GM23248 (cell line): ENCODE results near the gene CXorf58. TPM values are rescaled to one million over a fixed set of nuclear protein-coding genes. Genes with fewer than 3 reads are reported as not detected.

Experiments
- DNase-seq: peaks from one replicate; pipeline ENCODE4 v3.0.0-alpha.2; 2015
- H2AFZ ChIP-seq: fragments of 200-600 bp; sonication (generic); 2 replicates; pipeline ENCODE4 v1.6.1; 2016; ENCODE audit warnings: antibody characterized with exemption
- H3F3A ChIP-seq: fragments of 200-600 bp; sonication (generic); 2 replicates; pipeline ENCODE4 v1.6.1; 2016; ENCODE audit warnings: mild to moderate bottlenecking, antibody characterized with exemption, mixed run types; ENCODE audit not compliant: insufficient read depth
- H3K27ac ChIP-seq: fragments of 200-600 bp; sonication (generic); 2 replicates; pipeline ENCODE4 v1.5.1; 2016; ENCODE audit warnings: mild to moderate bottlenecking
- H3K27me3 ChIP-seq: fragments of 200-600 bp; sonication (generic); replicated peaks from 2 replicates; pipeline ENCODE4 v1.6.1; 2016; ENCODE audit warnings: mild to moderate bottlenecking; ENCODE audit not compliant: insufficient read depth
- H3K36me3 ChIP-seq: fragments of 200-600 bp; sonication (generic); 2 replicates; pipeline ENCODE4 v1.6.1; 2016; ENCODE audit warnings: low read depth, mild to moderate bottlenecking
- H3K4me1 ChIP-seq: fragments of 200-600 bp; sonication (generic); 2 replicates; pipeline ENCODE4 v1.6.1; 2016; ENCODE audit warnings: mild to moderate bottlenecking; ENCODE audit not compliant: insufficient read depth
- H3K4me2 ChIP-seq: fragments of 200-600 bp; sonication (generic); one replicate; pipeline ENCODE4 v1.6.1; 2016; ENCODE audit warnings: mild to moderate bottlenecking; ENCODE audit not compliant: unreplicated experiment
- H3K4me3 ChIP-seq: fragments of 200-600 bp; sonication (generic); 2 replicates; pipeline ENCODE4 v1.5.1; 2016; ENCODE audit warnings: mild to moderate bottlenecking
- H3K79me2 ChIP-seq: fragments of 200-600 bp; sonication (generic); 2 replicates; pipeline ENCODE4 v1.6.1; 2016; ENCODE audit warnings: mild to moderate bottlenecking; ENCODE audit not compliant: insufficient read depth
- H3K9ac ChIP-seq: fragments of 200-600 bp; sonication (generic); 2 replicates; pipeline ENCODE4 v1.6.1; 2016; ENCODE audit warnings: mild to moderate bottlenecking
- H3K9me2 ChIP-seq: fragments of 200-600 bp; sonication (generic); 2 replicates; pipeline ENCODE4 v1.6.1; 2016; ENCODE audit warnings: mixed run types, mild to moderate bottlenecking, moderate library complexity; ENCODE audit not compliant: insufficient read depth
- H3K9me3 ChIP-seq: fragments of 200-600 bp; sonication (generic); one replicate; pipeline ENCODE4 v1.6.1; 2017; ENCODE audit warnings: low read depth
- H4K20me1 ChIP-seq: fragments of 200-600 bp; sonication (generic); 2 replicates; pipeline ENCODE4 v1.6.0; 2016; ENCODE audit not compliant: insufficient read depth
- EZH2 ChIP-seq: fragments of 200-600 bp; sonication (generic); IDR thresholded peaks from 2 replicates; pipeline ENCODE4 v1.6.1; 2018; ENCODE audit warnings: antibody characterized with exemption, mild to moderate bottlenecking; ENCODE audit not compliant: insufficient read depth, poor library complexity, severe bottlenecking
- EZH2phosphoT487 ChIP-seq: fragments of 200-600 bp; sonication (generic); IDR thresholded peaks from 2 replicates; pipeline ENCODE4 v1.6.1; 2018; ENCODE audit warnings: antibody characterized with exemption, moderate library complexity, mild to moderate bottlenecking, low read depth; ENCODE audit not compliant: insufficient read depth
- WGBS, 2 experiments: methylation state at CpG; one replicate each; pipeline ENCODE4 v1.1.6; 2015 to 2017; ENCODE audit warnings: low lambda C conversion rate in 2 of 2, low coverage in 1 of 2; ENCODE audit errors: missing lambda C conversion rate in 2 of 2; 5-methylcytosine and 5-hydroxymethylcytosine counted together
- in situ Hi-C: fragments of 300-500 bp; cut with MboI; formaldehyde crosslinking; loops from 2 replicates; pipeline ENCODE4 v1.15.0; 2020
- polyA plus RNA-seq: library from polyadenylated mRNA; unstranded; fragments of >200 nt; fragmentation: Nextera tagmentation; extraction: Ambion mirVana; gene quantifications from 2 replicates; pipeline ENCODE4 v1.2.1, GENCODE V29; 2016
- total RNA-seq: library from RNA; depleted of rRNA; stranded (reverse); fragments of >200 nt; shearing (Covaris generic); gene quantifications from 2 replicates; pipeline ENCODE4 v1.2.3, GENCODE V29; 2014

CXorf58 gene
- total and polyA plus RNA-seq, 2 experiments from 2014 or later, result not detected

DNA sequence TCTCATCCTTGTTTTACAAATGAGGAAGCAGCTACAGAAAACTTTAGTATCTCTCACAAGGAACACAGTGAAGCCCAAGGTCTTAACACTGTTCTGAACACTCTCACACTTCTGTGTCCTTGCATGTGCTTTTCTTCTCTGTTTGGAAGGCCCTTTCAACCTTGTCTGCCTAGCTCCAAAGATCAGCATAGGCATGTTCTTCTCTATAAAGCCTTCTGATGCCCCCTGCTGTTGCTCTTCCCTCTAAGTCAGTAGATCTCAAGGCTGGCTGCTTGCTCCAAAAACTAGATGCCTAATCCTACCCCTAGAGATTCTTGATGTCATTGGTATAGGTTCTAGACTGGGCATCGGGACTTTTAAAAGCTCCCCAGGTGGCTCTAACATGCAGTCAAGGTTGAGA, 6.0 kb upstream of the CXorf58 start:
- TF ChIP-seq EZH2phosphoT487 (no peak), EZH2 (no peak)
- Histone ChIP-seq H3K9me2 (no peaks in the 10 kb centered on the region), H3K36me3 (no peaks in the 10 kb centered on the region), H3K4me1 (peaks cover 52% of the 10 kb centered on the region), H3K9ac (peak overlapping the region; percentile 56), H3F3A (peaks cover 38% of the 10 kb centered on the region), H3K79me2 (peaks cover 9% of the 10 kb centered on the region; the same call in 1 of the 2 replicates), H4K20me1 (no peaks in the 10 kb centered on the region), H3K27me3 (no peaks in the 10 kb centered on the region), H2AFZ (no peak overlapping the region), H3K27ac (peak overlapping the region; percentile 82), H3K4me3 (peak overlapping the region; percentile 45; the same call in 1 of the 2 replicates), H3K9me3 (no peaks in the 10 kb centered on the region), H3K4me2 (peak overlapping the region; percentile 83)
- DNase-seq, result peak; percentile 84
- in situ Hi-C loops, result loop anchor here (10.0 kb wide), 2 partner anchors 117 to 207 kb away; partner anchors contain the start of gene SAT1
- 0% methylated on average over 1 of the region's 1 CpG for WGBS, 2 experiments

DNA sequence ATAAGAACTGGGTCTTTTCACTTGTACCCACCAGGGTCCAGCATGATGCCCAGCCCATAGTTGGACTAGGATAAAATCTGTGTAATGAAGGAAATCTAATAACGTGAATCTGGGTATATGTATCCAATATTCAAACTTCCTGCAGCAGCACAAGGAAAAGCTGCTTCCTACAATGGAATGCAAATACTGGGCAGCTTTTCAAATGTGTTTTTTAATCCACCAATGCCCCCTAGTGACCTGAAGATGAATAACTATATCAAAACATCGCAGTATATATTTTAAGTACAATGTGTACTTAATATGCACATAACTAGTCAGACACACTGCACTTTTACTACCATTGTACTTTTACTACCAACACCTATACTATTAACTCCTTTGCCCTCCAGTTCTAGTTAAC, 5.4 kb upstream of the CXorf58 start:
- peak overlapping the region; percentile 45; the same call in 1 of the 2 replicates for H3K4me3 ChIP-seq
- peak; percentile 72 for DNase-seq
- in situ Hi-C loops, result loop anchor here (10.0 kb wide), 2 partner anchors 118 to 208 kb away; partner anchors contain the start of gene SAT1

DNA sequence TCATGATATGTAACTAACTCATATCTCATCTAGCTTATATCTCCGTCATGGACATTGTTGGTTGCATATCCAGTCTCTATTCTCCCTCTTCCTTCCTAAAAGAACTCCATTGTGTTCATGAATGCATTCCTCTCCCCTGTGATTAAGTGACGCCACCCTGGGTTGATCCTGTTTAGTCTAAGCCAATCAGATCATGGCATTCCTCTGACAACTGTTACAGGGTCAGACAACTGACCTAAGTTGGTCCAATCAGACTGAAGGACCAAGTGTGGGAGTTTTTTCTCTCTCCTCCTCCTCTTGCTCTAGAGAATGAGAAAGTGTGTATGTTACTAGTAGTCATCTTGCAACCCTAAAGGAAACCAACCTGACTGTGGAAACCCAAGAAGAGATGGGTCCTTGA, 3.7 kb upstream of the CXorf58 start:
- DNase-seq, result no peak
- H3K4me1 ChIP-seq, result peaks cover 34% of the 10 kb centered on the region
- peaks cover 7% of the 10 kb centered on the region; the same call in 1 of the 2 replicates for H3K79me2 ChIP-seq
- WGBS, 2 experiments, result 86 to 94% methylated on average over 2 of the region's 2 CpGs
- H3K4me3 ChIP-seq, result no peak overlapping the region
- no peak overlapping the region for H2AFZ ChIP-seq
- no peaks in the 10 kb centered on the region for H4K20me1 ChIP-seq
- no peak overlapping the region for H3K9ac ChIP-seq
- no peaks in the 10 kb centered on the region for H3K9me3 ChIP-seq
- H3F3A ChIP-seq, result peaks cover 21% of the 10 kb centered on the region
- no peaks in the 10 kb centered on the region for H3K27me3 ChIP-seq
- TF ChIP-seq EZH2phosphoT487 (no peak), EZH2 (no peak)
- no peak overlapping the region for H3K4me2 ChIP-seq
- H3K9me2 ChIP-seq, result no peaks in the 10 kb centered on the region
- in situ Hi-C loops, result loop anchor here (10.0 kb wide), 2 partner anchors 119 to 209 kb away; partner anchors contain the start of gene SAT1
- no peaks in the 10 kb centered on the region for H3K36me3 ChIP-seq
- H3K27ac ChIP-seq, result no peak overlapping the region

More for the DNA sequence above, 5.4 kb upstream of the CXorf58 start:
- Histone ChIP-seq H3K4me1 (peaks cover 47% of the 10 kb centered on the region), H3K9me3 (no peaks in the 10 kb centered on the region), H3K27ac (peak overlapping the region; percentile 82), H3F3A (peaks cover 31% of the 10 kb centered on the region), H3K79me2 (peaks cover 9% of the 10 kb centered on the region; the same call in 1 of the 2 replicates), H2AFZ (0 out of 2 replicates have a peak overlapping the region, but pooled peaks have one; percentile 41), H3K9me2 (no peaks in the 10 kb centered on the region), H3K4me2 (peak overlapping the region; percentile 83), H4K20me1 (no peaks in the 10 kb centered on the region), H3K27me3 (no peaks in the 10 kb centered on the region), H3K36me3 (no peaks in the 10 kb centered on the region), H3K9ac (peak overlapping the region; percentile 42)
- 0 to 4% methylated on average over 2 of the region's 2 CpGs for WGBS, 2 experiments
- no peak for TF ChIP-seq EZH2phosphoT487
- TF ChIP-seq EZH2, result no peak

DNA sequence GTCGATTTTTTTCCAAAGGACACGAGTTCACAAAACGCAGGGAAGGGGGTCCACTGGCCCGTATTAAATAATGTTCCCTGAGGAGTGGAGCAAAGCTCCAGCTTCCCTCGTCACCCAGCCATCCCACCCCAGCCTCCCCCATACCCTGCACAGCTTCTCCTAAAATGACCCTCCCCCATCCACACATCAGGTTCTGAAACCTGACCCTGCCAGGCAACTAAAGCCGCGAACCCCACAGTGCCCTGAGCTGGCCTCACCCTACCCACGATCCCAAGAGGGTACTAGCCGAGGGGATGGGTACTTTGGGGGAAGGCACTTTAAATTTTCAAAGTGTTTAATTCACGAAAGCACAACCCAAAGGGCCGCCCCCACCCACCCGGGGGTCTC, 702 bp upstream of the CXorf58 start:
- H3K4me3 ChIP-seq, result peak overlapping the region; percentile 90
- 0% methylated on average over 7 to 10 of the region's 12 CpGs for WGBS, 2 experiments
- H3K4me1 ChIP-seq, result peaks cover 8% of the 10 kb centered on the region
- no peaks in the 10 kb centered on the region for H3K27me3 ChIP-seq
- H4K20me1 ChIP-seq, result no peaks in the 10 kb centered on the region
- peaks cover 3% of the 10 kb centered on the region; the same call in 1 of the 2 replicates for H3F3A ChIP-seq
- peak overlapping the region; percentile 86 for H3K27ac ChIP-seq
- TF ChIP-seq EZH2phosphoT487 (no peak), EZH2 (no peak)
- no peaks in the 10 kb centered on the region for H3K79me2 ChIP-seq
- H2AFZ ChIP-seq, result peak overlapping the region; percentile 99
- DNase-seq, result no peak
- peak overlapping the region; percentile 87 for H3K9ac ChIP-seq
- in situ Hi-C loops, result loop anchor here (10.0 kb wide), 2 partner anchors 122 to 212 kb away; partner anchors contain the start of gene SAT1
- H3K9me2 ChIP-seq, result no peaks in the 10 kb centered on the region
- peak overlapping the region; percentile 80 for H3K4me2 ChIP-seq
- H3K9me3 ChIP-seq, result no peaks in the 10 kb centered on the region
- no peaks in the 10 kb centered on the region for H3K36me3 ChIP-seq
